Measurements from ENCODE around the gene TMA16.
"Not testable (repeated sequence)": the region's sequence is repeated elsewhere in the genome, so short reads cannot be mapped to it uniquely, and the experiment has no call there.

TMA16 gene

GRCh38 chr4:163523791-163524365 is 29.4 kb downstream of the TMA16 start:
- DNase-seq, result no peak

GRCh38 chr4:163525982-163526381 is 31.5 kb downstream of the TMA16 start:
- DNase-seq, result no peak

- no peak for DNase-seq
These were observed 32.7 kb downstream of the TMA16 start for GRCh38 chr4:163527172-163527571.

- DNase-seq, result no peak
These were observed 34.2 kb downstream of the TMA16 start for GRCh38 chr4:163528653-163529052.

GRCh38 chr4:163534056-163534455 is 39.6 kb downstream of the TMA16 start:
- DNase-seq, result no peak

- DNase-seq, result no peak
These were observed 41.2 kb downstream of the TMA16 start for GRCh38 chr4:163535657-163536056.

- DNase-seq, result no peak
These were observed 41.6 kb downstream of the TMA16 start for GRCh38 chr4:163536091-163536490.

- DNase-seq, result no peak
These were observed 42.6 kb downstream of the TMA16 start for GRCh38 chr4:163537114-163537513.

GRCh38 chr4:163538820-163539219 is 44.3 kb downstream of the TMA16 start:
- DNase-seq, result not testable (repeated sequence)

GRCh38 chr4:163540448-163540847 is 46.0 kb downstream of the TMA16 start:
- DNase-seq, result no peak

- no peak for DNase-seq
These were observed 46.5 kb downstream of the TMA16 start for GRCh38 chr4:163540977-163541376.

- no peak for DNase-seq
These were observed 47.8 kb downstream of the TMA16 start for GRCh38 chr4:163542275-163542674.

GRCh38 chr4:163544407-163545038 is 50.0 kb downstream of the TMA16 start:
- peak; percentile 37 for DNase-seq

GRCh38 chr4:163548481-163549243 is 54.2 kb downstream of the TMA16 start:
- peak; percentile 31 for DNase-seq

GRCh38 chr4:163550869-163551267 is 56.4 kb downstream of the TMA16 start:
- DNase-seq, result no peak

- DNase-seq, result no peak
These were observed 58.7 kb downstream of the TMA16 start for GRCh38 chr4:163553146-163553545.

GRCh38 chr4:163554870-163555465 is 60.5 kb downstream of the TMA16 start:
- no peak for DNase-seq

GRCh38 chr4:163556177-163556576 is 61.7 kb downstream of the TMA16 start:
- no peak for DNase-seq

- no peak for DNase-seq
These were observed 62.3 kb downstream of the TMA16 start for GRCh38 chr4:163556650-163557391.

GRCh38 chr4:163558539-163559044 is 64.1 kb downstream of the TMA16 start:
- no peak for DNase-seq

GRCh38 chr4:163562496-163562895 is 68.0 kb downstream of the TMA16 start:
- DNase-seq, result no peak

- DNase-seq, result no peak
These were observed 69.1 kb downstream of the TMA16 start for GRCh38 chr4:163563592-163563991.

GRCh38 chr4:163564221-163564720 is 69.8 kb downstream of the TMA16 start:
- no peak for DNase-seq
